ENCODE data around the gene ITIH2.
A peak's percentile ranks its signal among the peaks of the same experiment; 100 is the strongest.
"Not testable (repeated sequence)": the region's sequence is repeated elsewhere in the genome, so short reads cannot be mapped to it uniquely, and the experiment has no call there.

ITIH2 gene

DNA sequence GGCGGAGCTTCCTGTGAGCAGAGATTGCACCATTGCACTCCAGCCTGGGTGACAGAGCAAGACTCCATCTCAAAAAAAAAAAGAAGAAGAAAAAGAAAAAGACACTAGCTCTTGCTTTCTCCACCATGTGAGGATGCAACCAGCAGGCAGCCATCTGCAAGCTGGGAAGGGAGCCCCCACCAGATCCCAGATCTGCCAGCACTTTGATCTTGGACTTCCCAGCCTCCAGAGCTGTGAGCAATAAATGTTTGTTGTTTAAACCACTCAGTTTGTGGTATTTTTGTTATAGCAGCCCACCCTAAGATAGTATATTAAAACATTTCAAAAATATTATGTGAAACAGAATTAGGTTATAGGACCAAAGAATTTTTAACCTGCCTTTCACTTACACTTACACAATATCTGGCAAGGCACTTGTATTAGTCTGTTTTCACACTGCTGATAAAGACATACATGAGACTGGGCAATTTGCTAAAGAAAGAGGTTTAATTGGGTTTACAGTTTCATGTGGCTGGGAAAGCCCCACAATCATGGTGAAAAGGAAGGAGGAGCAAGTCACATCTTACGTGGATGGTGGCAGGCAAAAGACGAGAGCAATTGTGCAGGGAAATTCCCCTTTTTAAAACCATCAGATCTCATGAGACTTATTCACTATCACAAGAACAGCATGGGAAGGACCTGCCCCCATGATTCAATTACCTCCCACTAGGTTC, 12.1 kb upstream of the ITIH2 start:
- H3K23ac ChIP-seq (ENCODE audit: low read length in 2 of 2); H3K27me3 ChIP-seq (ENCODE audit: control insufficient read depth in 1 of 2, insufficient read depth in 1 of 2, low read length in 2 of 2); H4K91ac ChIP-seq (ENCODE audit: low read length); H2AK5ac ChIP-seq (ENCODE audit: low read length, severe bottlenecking); H2BK120ac ChIP-seq (ENCODE audit: low read depth, low read length); H3K4me2 ChIP-seq (ENCODE audit: low read length, poor library complexity, severe bottlenecking); H3K4me1 ChIP-seq (ENCODE audit: control insufficient read depth, insufficient read depth, low read depth, low read length); H3K9me3 ChIP-seq (ENCODE audit: control insufficient read depth, low read length); H3K4ac ChIP-seq (ENCODE audit: low read depth in 1 of 2, low read length in 2 of 2); H3K36me3 ChIP-seq (ENCODE audit: control insufficient read depth in 1 of 2, insufficient read depth in 2 of 2, low read depth in 1 of 2, low read length in 2 of 2); H2BK12ac ChIP-seq (ENCODE audit: low read length in 2 of 2); H3K27ac ChIP-seq (ENCODE audit: low read length, poor library complexity, severe bottlenecking); H4K8ac ChIP-seq (ENCODE audit: low read length); H3K14ac ChIP-seq (ENCODE audit: low read length in 2 of 2); H2BK5ac ChIP-seq (ENCODE audit: low read depth, low read length, poor library complexity, severe bottlenecking); H3K9ac ChIP-seq (ENCODE audit: low read length); H3K79me1 ChIP-seq (replicated peaks; ENCODE audit: low read length, poor library complexity, severe bottlenecking); H2AFZ ChIP-seq (ENCODE audit: low read depth, low read length); H2BK15ac ChIP-seq (ENCODE audit: low read depth, poor library complexity, severe bottlenecking); H3K4me3 ChIP-seq (ENCODE audit: insufficient read depth in 1 of 2, low read depth in 1 of 2, low read length in 2 of 2); DNase-seq; H3K18ac ChIP-seq (ENCODE audit: low read depth in 1 of 2, low read length in 2 of 2): not testable (repeated sequence)
- 75% methylated on average over 2 of the region's 3 CpGs for WGBS

DNA sequence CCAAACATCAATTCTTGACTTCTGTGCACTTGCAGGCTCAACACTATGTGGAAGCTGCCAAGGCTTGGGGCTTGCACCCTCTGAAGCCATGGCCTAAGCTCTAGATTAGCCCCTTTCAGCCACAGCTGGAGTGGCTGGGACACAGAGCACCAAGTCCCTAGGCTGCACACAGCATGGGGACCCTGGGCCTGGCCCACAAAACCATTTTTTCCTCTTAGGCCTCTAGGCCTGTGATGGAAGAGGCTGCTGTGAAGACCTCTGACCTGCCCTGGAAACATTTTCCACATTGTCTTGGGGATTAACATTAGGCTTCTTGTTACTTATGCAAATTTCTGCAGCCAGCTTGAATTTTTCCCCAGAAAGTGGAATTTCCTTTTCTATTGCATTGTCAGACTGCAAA, 10.7 kb upstream of the ITIH2 start:
- H4K91ac ChIP-seq (ENCODE audit: low read length); H3K4me2 ChIP-seq (ENCODE audit: low read length, poor library complexity, severe bottlenecking); H3K27me3 ChIP-seq (ENCODE audit: control insufficient read depth in 1 of 2, insufficient read depth in 1 of 2, low read length in 2 of 2); H3K9me3 ChIP-seq (ENCODE audit: control insufficient read depth, low read length); H3K79me1 ChIP-seq (replicated peaks; ENCODE audit: low read length, poor library complexity, severe bottlenecking); H3K4me3 ChIP-seq (ENCODE audit: insufficient read depth in 1 of 2, low read depth in 1 of 2, low read length in 2 of 2); H3K18ac ChIP-seq (ENCODE audit: low read depth in 1 of 2, low read length in 2 of 2); H2BK120ac ChIP-seq (ENCODE audit: low read depth, low read length); H3K4ac ChIP-seq (ENCODE audit: low read depth in 1 of 2, low read length in 2 of 2); H3K23ac ChIP-seq (ENCODE audit: low read length in 2 of 2); H2AK5ac ChIP-seq (ENCODE audit: low read length, severe bottlenecking); H2BK12ac ChIP-seq (ENCODE audit: low read length in 2 of 2); H2AFZ ChIP-seq (ENCODE audit: low read depth, low read length); H2BK5ac ChIP-seq (ENCODE audit: low read depth, low read length, poor library complexity, severe bottlenecking); H4K8ac ChIP-seq (ENCODE audit: low read length); H3K27ac ChIP-seq (ENCODE audit: low read length, poor library complexity, severe bottlenecking); H3K14ac ChIP-seq (ENCODE audit: low read length in 2 of 2); H2BK15ac ChIP-seq (ENCODE audit: low read depth, poor library complexity, severe bottlenecking); DNase-seq; H3K36me3 ChIP-seq (ENCODE audit: control insufficient read depth in 1 of 2, insufficient read depth in 2 of 2, low read depth in 1 of 2, low read length in 2 of 2); H3K4me1 ChIP-seq (ENCODE audit: control insufficient read depth, insufficient read depth, low read depth, low read length); H3K9ac ChIP-seq (ENCODE audit: low read length): not testable (repeated sequence)

DNA sequence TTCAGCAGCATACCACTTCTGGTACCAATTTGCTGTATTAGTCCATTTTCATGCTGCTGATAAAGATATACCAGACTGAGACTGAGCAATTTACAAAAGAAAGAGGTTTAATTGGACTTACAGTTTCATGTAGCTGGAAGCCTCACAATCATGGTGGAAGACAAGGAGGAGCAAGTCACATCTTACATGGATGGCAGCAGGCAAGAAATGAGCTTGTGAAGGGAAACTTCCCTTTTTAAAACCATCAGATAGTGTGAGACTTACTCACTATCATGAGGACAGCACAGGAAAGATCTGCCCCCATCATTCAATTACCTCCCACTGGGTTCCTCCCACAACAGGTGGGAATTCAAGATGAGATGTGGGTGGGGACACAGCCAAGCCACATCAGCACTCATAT, 9.9 kb upstream of the ITIH2 start:
- not testable (repeated sequence) for H3K4me3 ChIP-seq (ENCODE audit: insufficient read depth in 1 of 2, low read depth in 1 of 2, low read length in 2 of 2); H3K9me3 ChIP-seq (ENCODE audit: control insufficient read depth, low read length); H3K14ac ChIP-seq (ENCODE audit: low read length in 2 of 2); H3K23ac ChIP-seq (ENCODE audit: low read length in 2 of 2); H3K27me3 ChIP-seq (ENCODE audit: control insufficient read depth in 1 of 2, insufficient read depth in 1 of 2, low read length in 2 of 2); H3K27ac ChIP-seq (ENCODE audit: low read length, poor library complexity, severe bottlenecking); H3K4me2 ChIP-seq (ENCODE audit: low read length, poor library complexity, severe bottlenecking); H4K8ac ChIP-seq (ENCODE audit: low read length); H2BK5ac ChIP-seq (ENCODE audit: low read depth, low read length, poor library complexity, severe bottlenecking); DNase-seq; H3K36me3 ChIP-seq (ENCODE audit: control insufficient read depth in 1 of 2, insufficient read depth in 2 of 2, low read depth in 1 of 2, low read length in 2 of 2); H3K4me1 ChIP-seq (ENCODE audit: control insufficient read depth, insufficient read depth, low read depth, low read length); H2AK5ac ChIP-seq (ENCODE audit: low read length, severe bottlenecking); H2BK15ac ChIP-seq (ENCODE audit: low read depth, poor library complexity, severe bottlenecking); H2AFZ ChIP-seq (ENCODE audit: low read depth, low read length); H2BK12ac ChIP-seq (ENCODE audit: low read length in 2 of 2); H3K79me1 ChIP-seq (replicated peaks; ENCODE audit: low read length, poor library complexity, severe bottlenecking); H3K4ac ChIP-seq (ENCODE audit: low read depth in 1 of 2, low read length in 2 of 2); H2BK120ac ChIP-seq (ENCODE audit: low read depth, low read length); H3K9ac ChIP-seq (ENCODE audit: low read length); H3K18ac ChIP-seq (ENCODE audit: low read depth in 1 of 2, low read length in 2 of 2); H4K91ac ChIP-seq (ENCODE audit: low read length)

DNA sequence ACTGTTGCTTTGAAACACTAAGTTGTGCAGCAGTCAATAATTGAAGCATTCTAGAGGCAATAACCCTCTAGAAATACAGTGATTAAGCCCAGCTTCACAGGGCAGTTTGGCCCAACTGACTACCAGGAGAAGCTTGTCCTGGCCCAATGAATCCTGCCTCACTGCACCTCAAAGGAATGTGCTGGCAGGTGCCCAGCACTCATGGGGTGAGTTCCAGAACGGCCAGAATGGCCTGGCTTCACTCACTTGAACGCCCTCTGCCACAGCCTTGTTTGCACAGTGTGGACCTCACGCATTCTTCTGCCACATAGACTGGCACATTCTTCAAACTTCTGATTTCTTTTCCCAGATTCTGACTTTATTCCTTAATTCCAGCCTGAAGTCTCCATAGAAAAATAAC, 6.6 kb upstream of the ITIH2 start:
- Histone ChIP-seq H2BK5ac (ENCODE audit: low read depth, low read length, poor library complexity, severe bottlenecking) (no peak overlapping the region), H4K91ac (ENCODE audit: low read length) (peak overlapping the region; percentile 56), H3K18ac (ENCODE audit: low read depth in 1 of 2, low read length in 2 of 2) (no peak overlapping the region), H2AFZ (ENCODE audit: low read depth, low read length) (no peak overlapping the region), H3K4me3 (ENCODE audit: insufficient read depth in 1 of 2, low read depth in 1 of 2, low read length in 2 of 2) (no peak overlapping the region), H3K9me3 (ENCODE audit: control insufficient read depth, low read length) (no peaks in the 10 kb centered on the region), H3K79me1 (replicated peaks; ENCODE audit: low read length, poor library complexity, severe bottlenecking) (no peaks in the 10 kb centered on the region), H3K4me2 (ENCODE audit: low read length, poor library complexity, severe bottlenecking) (no peak overlapping the region), H3K27me3 (ENCODE audit: control insufficient read depth in 1 of 2, insufficient read depth in 1 of 2, low read length in 2 of 2) (no peaks in the 10 kb centered on the region), H2AK5ac (ENCODE audit: low read length, severe bottlenecking) (no peak overlapping the region), H3K14ac (ENCODE audit: low read length in 2 of 2) (no peak overlapping the region), H3K23ac (ENCODE audit: low read length in 2 of 2) (no peak overlapping the region), H3K9ac (ENCODE audit: low read length) (no peak overlapping the region), H3K27ac (ENCODE audit: low read length, poor library complexity, severe bottlenecking) (no peak overlapping the region), H2BK15ac (ENCODE audit: low read depth, poor library complexity, severe bottlenecking) (no peak overlapping the region), H3K4ac (ENCODE audit: low read depth in 1 of 2, low read length in 2 of 2) (no peak overlapping the region), H3K4me1 (ENCODE audit: control insufficient read depth, insufficient read depth, low read depth, low read length) (no peaks in the 10 kb centered on the region), H2BK12ac (ENCODE audit: low read length in 2 of 2) (no peak overlapping the region), H4K8ac (ENCODE audit: low read length) (no peak overlapping the region), H2BK120ac (ENCODE audit: low read depth, low read length) (no peak overlapping the region), H3K36me3 (ENCODE audit: control insufficient read depth in 1 of 2, insufficient read depth in 2 of 2, low read depth in 1 of 2, low read length in 2 of 2) (no peaks in the 10 kb centered on the region)
- DNase-seq: no peak
- 60% methylated on average over 3 of the region's 3 CpGs for WGBS
